Frontal cortex (tissue), 4 donors: ENCODE measurements around the gene HERPUD1. TPM values are rescaled to one million over a fixed set of nuclear protein-coding genes. Genes with fewer than 3 reads are reported as not detected.
"Not testable (repeated sequence)": the region's sequence is repeated elsewhere in the genome, so short reads cannot be mapped to it uniquely, and the experiment has no call there.

Experiments used
- DNase-seq, 2 donors: peaks; one replicate each; pipeline ENCODE4 v3.0.0; 2012; ENCODE audit warnings: low spot score in 2 of 2
- FAIRE-seq: peaks from 2 replicates; lab custom pipeline; 2012; peaks lifted over from hg19 to GRCh38; lab: Jason Lieb, UNC
- total RNA-seq: library from RNA; depleted of rRNA; stranded (reverse); fragments of >200 nt; gene quantifications from one replicate; pipeline ENCODE4 v1.2.3, GENCODE V29; 2014
- donor health status: control.
- donor health status: control.
- donor health status: control.

The HERPUD1 gene
- total RNA-seq, 1 donor from 2014 or later = 42.0 TPM

DNA sequence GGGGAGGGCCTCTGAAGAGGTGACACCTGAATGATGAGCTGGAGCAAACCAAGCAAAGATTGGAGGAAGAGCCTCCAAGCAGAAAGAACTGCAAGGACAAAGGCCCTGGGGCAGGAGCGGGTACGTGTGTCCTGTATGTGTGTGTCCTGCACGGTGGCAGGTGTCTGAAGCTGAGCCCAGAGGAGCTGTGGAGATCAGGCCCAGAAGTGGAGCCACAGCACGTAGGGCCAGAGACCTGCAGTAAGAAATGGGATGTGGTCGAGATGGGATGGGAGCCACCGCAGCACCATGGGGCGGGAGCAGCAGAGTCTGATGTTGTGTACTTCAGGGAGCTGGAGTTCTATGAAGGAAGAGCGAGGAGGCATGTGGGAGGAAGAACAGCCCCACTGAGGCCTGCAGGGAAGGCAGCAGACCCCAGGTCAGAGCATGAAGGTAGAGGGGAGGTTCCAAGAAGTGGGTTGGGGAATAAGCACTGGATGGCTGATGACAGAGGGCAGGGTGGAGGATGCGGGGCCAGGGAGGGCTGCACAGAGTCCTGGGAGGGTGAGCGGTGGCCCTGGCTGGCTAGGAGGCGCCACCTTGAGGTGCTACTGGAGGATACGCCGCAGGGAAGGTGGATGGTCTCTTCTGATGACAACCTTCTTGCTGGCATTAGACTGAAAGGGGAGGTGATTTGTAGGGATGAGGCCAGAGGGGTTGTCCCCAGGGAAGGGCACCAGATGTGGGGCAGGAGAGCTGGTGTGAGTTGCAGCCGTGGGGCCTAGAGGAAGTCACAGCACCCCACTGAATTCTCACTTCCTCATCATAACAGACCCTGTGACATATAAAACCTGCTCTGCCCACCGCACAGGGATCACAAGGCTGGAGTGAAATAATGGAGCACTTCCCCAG is 19.2 kb downstream of the HERPUD1 start:
- FAIRE-seq = no peak
- DNase-seq = peak in 1 of 2 donors; percentile 38

GRCh38 chr16:56953006-56953405 is 21.1 kb downstream of the HERPUD1 start:
- no peak for DNase-seq
- no peak for FAIRE-seq

DNA sequence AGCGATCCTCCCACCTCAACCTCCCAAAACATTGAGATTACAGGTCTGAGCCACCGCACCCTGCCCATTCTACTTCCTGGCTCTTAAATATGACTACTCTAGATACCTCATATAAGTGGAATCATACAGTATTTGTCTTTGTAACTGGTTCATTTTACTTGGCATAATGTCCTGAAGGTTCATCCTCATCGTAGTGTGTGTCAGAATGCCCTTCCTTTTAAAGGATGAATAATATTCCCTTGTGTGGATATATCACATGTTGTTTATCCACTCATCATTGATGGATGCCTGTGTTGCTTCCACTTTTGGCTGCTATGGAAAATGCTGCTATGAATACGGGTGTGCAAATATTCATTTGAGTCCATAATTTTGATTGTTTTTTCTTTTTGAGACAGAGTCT is 24.1 kb downstream of the HERPUD1 start:
- DNase-seq (no peak), FAIRE-seq (no peak)

DNA sequence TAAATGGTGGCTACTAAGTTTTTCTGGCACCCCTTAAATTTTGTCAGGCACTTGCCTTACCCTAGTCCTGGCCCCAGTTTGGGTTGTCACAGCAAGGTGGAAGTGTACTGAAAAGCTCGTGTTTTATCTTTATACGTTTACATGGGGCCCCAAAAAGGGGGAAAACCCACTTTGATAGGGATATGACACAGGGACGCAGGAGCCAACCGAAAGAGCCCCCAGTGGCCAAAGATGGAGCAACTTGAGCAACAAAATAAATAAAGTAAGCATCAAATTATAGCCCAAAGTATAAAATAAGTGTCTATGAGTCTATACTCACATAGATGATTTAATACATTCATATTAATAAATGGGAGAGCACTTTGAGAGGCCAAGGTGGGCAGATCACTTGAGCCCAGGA is 24.8 kb downstream of the HERPUD1 start:
- DNase-seq (no peak), FAIRE-seq (no peak)

DNA sequence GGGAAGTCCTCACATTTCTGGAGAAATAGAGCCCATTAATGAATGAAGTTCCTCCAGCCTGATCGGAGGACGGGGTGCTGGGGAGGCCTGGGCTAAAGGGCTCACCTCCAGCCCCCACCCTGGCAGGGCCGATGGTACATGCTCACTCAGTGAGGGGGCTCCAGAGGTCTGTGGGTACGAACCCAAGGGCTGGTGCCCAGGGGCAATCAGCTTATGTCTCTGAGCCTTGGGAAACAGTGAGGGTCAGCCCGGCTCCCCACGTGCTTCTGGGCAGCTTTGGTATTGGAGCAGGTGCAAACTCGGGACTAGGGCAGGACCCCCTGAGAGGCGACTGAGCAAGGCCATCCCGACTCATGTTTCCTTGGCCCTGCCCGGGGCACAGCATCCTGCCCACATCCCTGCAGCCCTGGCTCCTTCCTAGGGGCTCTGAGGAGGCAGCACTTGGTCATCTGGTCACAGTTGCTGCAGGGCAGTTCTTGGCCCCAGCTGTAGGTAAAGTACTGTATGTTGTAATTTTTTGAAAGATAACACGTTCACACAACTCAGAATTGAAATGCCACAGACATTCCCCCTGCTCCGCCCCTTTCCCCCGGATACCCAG is 28.8 kb downstream of the HERPUD1 start:
- DNase-seq (no peak), FAIRE-seq (no peak)

GRCh38 chr16:56961386-56961785 is 29.4 kb downstream of the HERPUD1 start:
- FAIRE-seq (no peak), DNase-seq (no peak)

DNA sequence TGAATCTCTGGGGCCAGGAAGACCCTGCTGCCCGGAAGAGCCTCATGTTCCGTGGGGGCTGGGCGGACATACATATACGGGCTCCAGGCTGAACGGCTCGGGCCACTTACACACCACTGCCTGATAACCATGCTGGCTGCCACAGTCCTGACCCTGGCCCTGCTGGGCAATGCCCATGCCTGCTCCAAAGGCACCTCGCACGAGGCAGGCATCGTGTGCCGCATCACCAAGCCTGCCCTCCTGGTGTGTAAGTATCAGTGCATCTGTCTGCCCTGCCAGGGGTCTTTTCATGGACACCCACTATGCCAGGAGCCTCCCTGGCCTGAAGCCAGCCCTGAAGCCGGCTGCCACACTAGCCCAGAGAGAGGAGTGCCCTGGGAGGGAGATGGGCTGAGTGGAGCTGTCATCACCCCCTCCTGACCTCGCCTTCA is 29.9 kb downstream of the HERPUD1 start, which contains the start of gene CETP:
TSS of gene CETP (plus strand) at position 100 of the 431 bp plus-strand sequence. CDS start at position 130, 30 bp downstream.
- no peak for DNase-seq
- FAIRE-seq = no peak

DNA sequence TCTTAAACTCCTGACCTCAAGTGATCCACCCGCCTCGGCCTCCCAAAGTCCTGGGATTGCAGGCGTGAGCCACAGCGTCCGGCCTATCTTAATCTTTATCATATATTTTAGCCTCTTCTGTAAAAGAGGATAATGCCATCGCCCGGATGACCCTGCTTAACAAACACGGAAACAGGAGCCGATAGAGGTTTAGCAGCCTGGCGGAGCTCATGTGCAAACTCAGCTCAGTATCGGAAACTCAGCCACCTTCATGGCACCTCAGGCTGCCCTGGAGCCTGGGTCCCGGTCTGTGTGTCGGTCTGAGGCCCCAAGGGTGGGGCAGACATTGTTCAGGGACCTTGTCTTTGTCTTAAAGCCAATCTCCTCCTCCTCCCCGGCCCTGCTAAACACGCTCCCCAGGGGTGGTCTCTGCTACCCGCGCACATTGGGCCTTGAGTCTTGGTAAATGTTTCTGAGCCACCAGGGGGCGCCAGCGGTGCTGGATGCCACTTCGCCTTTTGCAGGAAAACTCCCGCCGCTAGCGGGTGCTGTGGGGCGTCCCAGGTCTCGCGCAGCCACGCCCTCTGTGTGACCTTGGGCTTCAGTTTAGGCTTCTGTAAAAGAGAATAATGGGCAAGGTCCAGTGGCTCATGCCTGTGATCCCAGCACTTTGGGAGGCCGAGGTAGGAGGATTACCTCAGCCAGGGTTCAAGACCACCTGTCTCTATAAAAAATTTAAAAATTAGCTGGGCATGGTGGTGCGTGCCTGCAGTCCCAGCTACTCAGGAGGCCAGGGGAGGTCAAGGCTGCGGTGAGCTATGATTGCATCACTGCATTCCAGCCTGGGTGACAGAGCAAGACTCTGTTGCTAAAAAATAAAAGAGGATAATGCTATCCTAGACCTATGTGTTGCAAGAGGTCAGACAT is 32.6 kb downstream of the HERPUD1 start:
- peak in 1 of 2 donors; percentile 68 for DNase-seq
- no peak for FAIRE-seq

DNA sequence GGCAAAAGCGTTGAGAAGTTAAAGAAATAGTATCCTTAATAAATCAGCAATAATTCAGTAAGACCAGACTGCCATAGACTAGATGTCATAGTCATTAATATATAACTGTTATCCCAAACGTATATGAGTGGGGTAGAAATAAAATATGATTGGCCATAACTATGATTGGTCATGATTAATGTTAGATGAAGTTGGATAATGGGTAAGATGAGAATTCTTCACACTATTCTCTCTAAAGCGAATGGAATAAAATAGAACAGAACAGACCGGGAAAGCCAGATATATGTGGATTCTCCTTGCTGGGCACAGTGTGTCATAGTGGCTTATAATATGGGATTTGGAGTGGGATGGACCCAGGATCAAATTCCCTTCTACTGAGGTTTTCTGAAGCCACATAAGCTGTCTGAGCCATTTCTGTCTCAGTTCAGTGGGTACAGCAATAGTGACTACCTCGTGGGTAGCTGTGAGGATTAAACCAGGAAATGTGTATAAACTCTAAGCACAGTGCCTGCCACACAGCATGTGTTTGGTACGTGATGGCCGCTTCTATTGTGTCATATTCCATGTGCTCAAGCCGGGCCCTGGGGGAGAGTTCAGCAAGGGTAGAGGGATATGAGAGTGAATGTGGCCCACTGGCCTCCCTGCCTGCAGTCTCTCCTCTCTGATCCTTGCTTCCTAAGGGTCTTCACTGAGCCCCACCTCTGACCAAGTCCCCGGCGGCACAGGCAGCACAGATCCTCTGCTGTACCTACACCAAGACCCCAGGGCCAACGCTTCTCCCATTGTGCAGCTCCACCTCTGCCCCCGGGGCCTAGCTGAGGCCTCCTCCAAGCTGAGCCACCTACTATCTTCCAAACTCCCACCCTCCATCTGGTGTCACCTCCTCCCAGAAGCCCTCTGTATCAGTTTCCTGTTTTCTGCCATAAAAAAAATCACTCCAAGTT is 33.5 kb downstream of the HERPUD1 start:
- FAIRE-seq (no peak), DNase-seq (no peak)

- no peak for FAIRE-seq
Observed at GRCh38 chr16:56966093-56966475, 34.1 kb downstream of the HERPUD1 start.

GRCh38 chr16:56967733-56968132 is 35.8 kb downstream of the HERPUD1 start:
- DNase-seq = no peak
- no peak for FAIRE-seq

More at GRCh38 chr16:56966093-56966475, 34.1 kb downstream of the HERPUD1 start:
- no peak for DNase-seq

GRCh38 chr16:56969769-56970168 is 37.8 kb downstream of the HERPUD1 start:
- DNase-seq = no peak
- FAIRE-seq = no peak

GRCh38 chr16:56970934-56971767 is 39.2 kb downstream of the HERPUD1 start:
- no peak for FAIRE-seq
- no peak for DNase-seq

DNA sequence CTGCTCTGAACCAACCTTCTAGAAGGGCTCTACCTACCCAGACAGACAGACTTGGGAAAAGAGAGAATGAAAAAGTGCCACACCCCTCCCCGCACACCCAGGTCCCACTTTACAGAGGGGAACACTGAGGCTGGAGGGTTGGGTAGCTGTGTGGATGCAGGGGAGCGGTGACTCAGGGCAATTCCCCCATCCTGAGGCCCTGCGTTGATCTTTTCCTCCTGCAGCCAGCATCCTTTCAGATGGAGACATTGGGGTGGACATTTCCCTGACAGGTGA is 39.8 kb downstream of the HERPUD1 start:
- FAIRE-seq = no peak
- DNase-seq = no peak

DNA sequence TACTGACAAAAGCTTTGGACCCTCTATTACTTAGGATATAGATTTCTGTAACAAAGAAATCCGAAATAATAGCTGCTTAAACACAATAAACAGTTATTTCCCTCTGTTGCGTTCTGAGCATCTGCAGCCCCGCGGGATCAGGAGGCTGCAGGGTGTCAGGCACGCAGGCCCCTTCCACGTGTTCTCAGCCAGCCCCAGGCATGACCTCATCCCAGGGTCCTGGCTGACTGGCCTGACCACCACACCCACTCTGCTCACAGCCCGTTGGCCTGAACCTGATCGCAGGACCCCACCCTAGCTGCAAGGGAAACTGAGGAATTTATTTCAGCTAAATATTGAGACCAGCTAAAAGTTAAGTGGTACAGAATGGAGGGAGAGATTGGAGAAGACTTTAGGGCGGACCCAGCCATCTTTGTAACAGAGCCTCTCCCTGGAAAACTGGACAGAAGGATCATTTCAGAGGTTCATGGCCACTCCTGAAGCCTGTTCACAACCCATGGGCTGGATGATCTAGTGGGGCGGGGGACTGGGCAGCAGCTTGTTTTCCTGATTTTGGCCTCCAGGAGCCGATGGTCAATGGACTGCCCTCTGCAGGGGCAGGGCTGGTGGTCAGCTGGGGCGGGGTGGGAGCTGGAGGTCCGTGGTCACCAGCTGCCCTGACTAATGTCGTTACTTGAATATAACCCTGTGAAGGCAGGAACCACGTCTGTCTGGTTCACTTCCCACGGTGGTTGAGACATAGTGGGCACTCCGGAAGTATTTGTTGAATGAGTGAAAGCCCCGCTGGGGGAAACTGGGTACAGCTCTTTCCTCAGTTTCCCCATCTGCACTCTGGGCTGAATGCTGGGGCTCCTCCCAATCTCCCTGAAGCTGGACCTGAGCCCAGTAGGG is 40.7 kb downstream of the HERPUD1 start:
- no peak for FAIRE-seq
- DNase-seq = no peak

- no peak for DNase-seq
Observed at GRCh38 chr16:56973294-56973689, 41.4 kb downstream of the HERPUD1 start.

GRCh38 chr16:56973899-56974298 is 42.0 kb downstream of the HERPUD1 start:
- not testable (repeated sequence) for FAIRE-seq

More at GRCh38 chr16:56973294-56973689, 41.4 kb downstream of the HERPUD1 start:
- no peak for FAIRE-seq

More at GRCh38 chr16:56973899-56974298, 42.0 kb downstream of the HERPUD1 start:
- not testable (repeated sequence) for DNase-seq
